NCI-H187 (cell line): Measurements from ENCODE around the gene B4GALNT1.

Experiments
- DNase-seq, 2 experiments: peaks; one replicate each; lab custom pipeline; 2025; lab: John Stamatoyannopoulos, UW

Gene B4GALNT1

GRCh38 chr12:57585156-57585555, 47.8 kb downstream of the B4GALNT1 start:
- DNase-seq, result no peak

DNA sequence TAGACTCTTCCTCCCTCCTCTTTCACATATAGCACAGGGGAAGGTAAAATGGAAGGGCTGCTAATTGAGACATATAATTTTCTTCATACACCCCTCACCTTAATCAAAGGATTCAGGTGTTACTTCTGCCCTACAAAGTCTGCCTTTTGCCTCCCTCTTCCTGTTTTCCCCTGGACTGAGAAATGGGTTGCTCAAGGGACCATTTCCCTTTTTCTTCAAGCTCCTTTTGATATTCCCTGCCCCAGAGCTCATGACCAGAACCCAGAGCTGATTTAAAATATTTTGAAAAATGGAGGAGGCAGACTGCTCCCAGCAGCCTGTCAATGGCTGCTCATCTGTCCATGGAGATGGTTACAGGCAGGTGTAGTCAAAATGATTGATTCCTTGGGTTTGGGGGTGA, 48.3 kb downstream of the B4GALNT1 start:
- DNase-seq, result no peak

DNA sequence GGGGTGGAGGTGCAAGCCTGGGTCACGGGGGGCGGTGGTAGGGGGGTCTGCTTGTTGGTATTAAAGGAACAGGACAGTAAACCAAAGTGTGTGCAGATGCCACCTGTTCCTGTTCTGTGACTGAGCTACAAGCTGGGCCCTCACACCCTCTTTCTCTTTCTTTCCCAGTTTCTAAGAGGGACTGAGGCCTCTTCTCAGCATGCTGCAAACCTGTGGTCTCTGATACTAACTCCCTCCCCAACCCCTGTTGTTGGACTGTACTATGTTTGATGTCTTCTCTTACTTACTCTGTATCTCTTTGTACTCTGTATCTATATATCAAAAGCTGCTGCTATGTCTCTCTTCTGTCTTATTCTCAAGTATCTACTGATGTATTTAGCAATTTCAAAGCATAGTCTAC, 49.0 kb downstream of the B4GALNT1 start:
- DNase-seq, result no peak

DNA sequence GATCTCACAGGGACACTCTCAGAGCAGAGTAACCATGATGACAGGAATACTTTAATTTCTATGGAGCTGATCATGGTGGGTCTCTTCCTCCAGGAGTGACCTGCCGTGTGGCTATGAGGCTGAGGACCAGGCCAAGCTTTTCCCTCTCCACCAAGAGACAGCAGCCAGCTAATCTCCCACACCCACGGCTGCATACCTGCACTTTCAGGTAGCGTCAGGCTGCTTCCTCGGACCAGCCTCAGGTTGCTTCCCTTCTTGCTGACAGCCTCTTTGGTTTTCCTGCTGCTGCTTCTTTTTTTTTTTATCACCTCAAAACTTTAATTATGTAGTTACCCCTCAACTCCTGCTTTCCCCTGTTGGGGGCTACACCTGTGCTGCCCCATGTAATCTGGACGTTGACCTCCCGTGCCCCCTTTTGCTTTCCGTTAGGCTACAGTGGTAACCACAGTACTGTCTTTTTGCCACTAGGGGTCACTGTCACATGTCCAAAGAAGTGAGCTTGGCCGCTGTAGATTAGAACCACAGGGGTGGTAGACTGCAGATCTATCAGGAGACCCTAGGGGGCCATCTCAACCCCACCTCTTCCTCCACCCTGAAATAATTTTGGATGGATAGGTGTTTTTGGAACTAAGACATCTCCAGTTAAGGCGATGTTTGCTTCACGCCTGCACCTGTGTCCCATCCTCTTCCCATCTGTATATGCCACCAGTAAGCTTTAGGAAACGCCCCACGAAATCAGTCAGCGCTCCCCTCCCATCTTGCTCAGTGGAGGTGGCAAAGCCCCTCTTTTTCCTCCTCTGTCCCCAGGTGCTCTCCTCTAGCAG, 49.8 kb downstream of the B4GALNT1 start:
- DNase-seq, result peak in 1 of 2 experiments; percentile 60

- DNase-seq, result no peak
Measured at GRCh38 chr12:57582440-57582839, 50.6 kb downstream of the B4GALNT1 start.

DNA sequence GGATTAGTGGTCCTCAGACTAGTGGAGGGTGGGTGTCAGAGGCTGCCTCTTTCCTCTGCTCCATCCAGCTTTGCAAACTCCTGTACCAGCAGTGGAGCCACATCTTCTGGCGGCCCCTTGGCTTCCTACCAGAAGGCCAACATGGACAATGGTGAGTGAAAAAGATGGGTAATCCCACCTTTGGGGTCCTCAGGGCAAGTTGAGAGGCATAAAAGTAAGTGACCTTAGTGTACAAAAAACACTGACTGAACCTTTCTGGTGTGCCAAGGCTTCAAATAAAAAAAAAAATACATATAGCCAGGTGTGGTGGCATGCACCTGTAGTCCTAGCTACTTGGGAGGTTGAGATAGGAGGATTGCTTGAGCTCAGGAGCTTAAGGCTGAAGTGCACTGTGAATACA, 51.2 kb downstream of the B4GALNT1 start:
- DNase-seq, result no peak

- DNase-seq, result no peak
Measured at GRCh38 chr12:57580466-57580795, 52.6 kb downstream of the B4GALNT1 start.

GRCh38 chr12:57579677-57580465, 53.1 kb downstream of the B4GALNT1 start:
- no peak for DNase-seq

DNA sequence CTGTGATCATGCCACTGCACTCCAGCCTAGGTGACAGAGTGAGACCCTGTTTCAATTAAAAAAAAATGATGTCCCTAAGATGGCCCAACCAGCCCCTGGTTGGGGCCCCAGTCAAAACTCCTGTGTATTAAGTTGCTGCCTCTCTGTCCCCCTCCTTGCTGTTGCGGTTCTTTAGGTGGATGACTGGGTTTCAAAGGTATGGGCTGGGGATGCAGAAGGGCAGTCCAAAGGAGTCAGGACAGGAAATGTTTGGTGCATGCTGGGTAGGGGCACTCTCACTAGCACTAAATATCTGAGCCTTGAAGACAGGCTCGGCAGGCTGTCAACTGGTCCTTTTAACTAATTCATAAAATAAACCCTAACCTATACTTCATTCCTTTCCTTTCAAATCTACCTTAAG, 54.0 kb downstream of the B4GALNT1 start:
- no peak for DNase-seq

DNA sequence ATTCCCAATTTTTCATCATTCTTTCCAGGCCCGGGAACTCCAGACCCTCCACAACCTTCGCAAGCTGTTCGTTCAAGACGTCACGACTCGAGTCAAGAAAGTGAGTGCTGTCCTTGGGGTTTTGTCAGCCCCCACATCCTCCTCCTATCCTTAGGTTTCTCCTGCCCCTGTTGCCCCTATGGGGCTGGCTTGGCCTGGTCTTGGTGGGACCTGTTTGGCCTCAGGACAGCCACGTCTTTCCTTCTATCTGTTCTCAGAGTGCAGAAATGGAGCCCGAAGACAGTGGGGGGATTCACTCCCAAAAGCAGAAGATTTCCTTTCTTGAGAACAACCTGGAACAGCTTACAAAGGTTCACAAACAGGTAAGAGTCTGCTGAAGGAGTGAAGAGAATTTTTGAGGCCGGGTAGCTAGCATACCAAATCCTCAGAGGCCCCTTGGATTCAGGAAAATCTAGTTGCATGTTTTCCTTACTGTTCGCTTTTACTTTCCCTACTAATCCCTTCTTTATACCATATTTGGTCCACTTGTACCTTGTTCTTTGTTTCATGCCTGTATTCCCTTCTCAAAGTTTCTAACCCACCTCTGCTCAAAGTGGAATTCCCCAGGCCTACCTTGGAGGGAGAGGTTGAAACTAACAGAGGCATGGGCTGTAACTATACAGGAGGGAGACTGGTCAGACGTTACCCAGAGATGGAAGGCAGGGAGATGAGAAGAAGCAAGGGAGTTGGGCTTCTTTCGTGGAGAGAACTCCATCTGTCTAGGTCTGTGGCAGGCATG, 54.8 kb downstream of the B4GALNT1 start:
- DNase-seq, result no peak

DNA sequence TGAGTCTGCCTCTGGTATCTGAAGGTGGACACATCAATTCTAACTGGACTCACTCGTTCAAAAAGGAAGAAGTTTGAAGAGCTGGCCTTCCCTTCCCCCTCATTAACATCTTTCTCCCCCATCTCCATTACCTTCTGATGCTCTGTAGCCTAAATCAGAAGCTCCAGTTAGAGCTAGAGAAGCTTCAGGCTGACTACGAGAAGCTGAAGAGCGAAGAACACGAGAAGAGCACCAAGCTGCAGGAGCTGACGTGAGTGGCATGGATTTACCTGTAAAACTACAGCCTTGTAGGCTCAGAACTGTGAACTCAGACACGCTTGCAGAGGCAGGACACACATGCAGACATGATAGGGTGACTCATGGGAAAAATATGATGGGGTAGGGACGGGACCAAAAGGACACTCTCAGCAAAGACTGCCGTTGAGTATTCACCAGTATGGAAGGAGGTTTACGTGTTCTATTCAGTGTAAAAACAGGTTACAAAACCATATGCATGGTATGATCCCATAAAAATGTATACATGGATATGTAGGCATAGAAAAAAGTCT, 56.3 kb downstream of the B4GALNT1 start:
- no peak for DNase-seq
